ENCODE results near the gene NDC80.

The NDC80 gene

DNA sequence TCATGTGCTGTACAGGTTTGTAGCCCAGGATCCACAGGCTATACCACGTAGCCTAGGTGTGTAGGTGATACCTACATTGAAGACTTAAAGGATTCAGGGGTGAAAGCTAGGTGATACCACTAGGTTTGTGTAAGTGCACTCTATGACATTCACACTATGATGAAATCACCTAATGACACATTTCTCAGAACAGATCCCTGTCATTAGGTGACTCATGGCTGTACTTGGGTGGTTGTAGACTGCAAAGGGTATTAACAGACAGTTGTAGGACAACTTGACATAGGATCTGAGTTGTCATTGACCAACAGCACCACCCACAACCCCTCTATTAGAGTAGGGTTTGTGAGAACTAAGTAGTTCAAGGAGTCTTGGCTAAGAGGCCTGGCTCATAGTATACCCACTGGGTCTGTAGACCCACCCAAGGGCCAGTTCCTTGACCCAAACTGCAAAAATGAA, 56.5 kb downstream of the NDC80 start:
- Mint-ChIP-seq H3K4me1 (ENCODE audit: low read depth) (peaks cover 41% of the 10 kb centered on the region), H3K4me3 (no peak overlapping the region), H3K27me3 (no peaks in the 10 kb centered on the region), H3K9me3 (peaks cover 5% of the 10 kb centered on the region), H3K36me3 (ENCODE audit: low read depth) (no peaks in the 10 kb centered on the region), H3K27ac (peak overlapping the region; percentile 82)
- DNase-seq = no peak

DNA sequence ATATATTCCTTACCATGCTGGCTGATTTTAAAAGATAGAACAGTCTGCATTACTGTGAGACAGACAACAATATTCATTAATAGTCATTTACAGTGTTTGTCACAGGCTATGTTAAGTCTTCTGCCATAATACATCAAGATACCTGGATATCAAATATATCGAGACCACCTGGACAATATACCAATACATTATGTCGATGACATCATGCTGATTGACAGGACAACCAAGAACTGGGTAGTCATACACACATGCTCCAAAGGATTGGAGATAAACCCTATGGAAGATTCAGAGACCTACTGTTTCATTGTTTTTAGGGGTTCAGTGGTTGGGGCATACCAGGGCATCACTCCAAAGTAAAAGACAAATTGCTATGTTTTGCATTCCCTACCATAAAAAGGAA, 57.6 kb downstream of the NDC80 start:
- H3K9me3 Mint-ChIP-seq = peaks cover 11% of the 10 kb centered on the region

GRCh38 chr18:2635586-2635985, 64.2 kb downstream of the NDC80 start:
- peaks cover 85% of the 10 kb centered on the region for H3K4me1 Mint-ChIP-seq (ENCODE audit: low read depth)
- peaks cover 12% of the 10 kb centered on the region for H3K9me3 Mint-ChIP-seq
- peaks cover 6% of the 10 kb centered on the region for H3K36me3 Mint-ChIP-seq (ENCODE audit: low read depth)
- peak overlapping the region; percentile 3 for H3K27ac Mint-ChIP-seq
- no peaks in the 10 kb centered on the region for H3K27me3 Mint-ChIP-seq
- no peak overlapping the region for H3K4me3 Mint-ChIP-seq
- no peak for DNase-seq

More for the DNA sequence above, 57.6 kb downstream of the NDC80 start:
- Mint-ChIP-seq H3K36me3 (ENCODE audit: low read depth) (peaks cover 2% of the 10 kb centered on the region), H3K27me3 (no peaks in the 10 kb centered on the region), H3K27ac (no peak overlapping the region), H3K4me1 (ENCODE audit: low read depth) (peaks cover 51% of the 10 kb centered on the region), H3K4me3 (no peak overlapping the region)
- no peak for DNase-seq

DNA sequence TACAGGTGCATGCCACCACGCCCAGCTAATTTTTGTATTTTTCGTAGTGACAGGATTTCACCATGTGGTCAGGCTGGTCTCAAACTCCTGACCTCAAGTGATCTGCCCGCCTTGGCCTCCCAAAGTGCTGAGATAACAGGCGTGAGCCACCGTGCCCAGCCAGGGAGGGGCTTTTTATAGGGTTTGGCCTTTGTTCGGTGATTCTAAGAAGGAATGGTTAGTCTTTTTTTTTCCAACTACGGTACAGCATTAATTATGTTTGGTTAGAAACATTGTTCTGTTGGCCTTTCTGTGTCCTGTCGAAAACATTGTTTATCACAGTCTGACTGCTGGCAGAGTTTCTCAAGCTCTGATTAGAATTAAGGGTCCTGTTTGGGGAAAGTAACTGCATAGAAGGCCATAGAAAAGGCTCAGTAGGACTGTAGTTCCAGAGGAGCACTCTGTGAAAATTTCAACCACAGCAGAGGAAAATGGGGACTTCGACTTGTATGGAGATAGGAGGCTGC, 64.8 kb downstream of the NDC80 start:
- H3K36me3 Mint-ChIP-seq (ENCODE audit: low read depth) = peaks cover 6% of the 10 kb centered on the region
- H3K4me1 Mint-ChIP-seq (ENCODE audit: low read depth) = peaks cover 89% of the 10 kb centered on the region
- H3K27me3 Mint-ChIP-seq = no peaks in the 10 kb centered on the region
- DNase-seq = no peak
- peak overlapping the region; percentile 94 for H3K27ac Mint-ChIP-seq
- peak overlapping the region; percentile 64 for H3K4me3 Mint-ChIP-seq
- H3K9me3 Mint-ChIP-seq = peaks cover 12% of the 10 kb centered on the region

GRCh38 chr18:2641638-2642037, 70.3 kb downstream of the NDC80 start:
- H3K9me3 Mint-ChIP-seq = peaks cover 3% of the 10 kb centered on the region
- no peaks in the 10 kb centered on the region for H3K27me3 Mint-ChIP-seq
- H3K27ac Mint-ChIP-seq = peak overlapping the region; percentile 95
- DNase-seq = no peak
- no peaks in the 10 kb centered on the region for H3K36me3 Mint-ChIP-seq (ENCODE audit: low read depth)
- H3K4me1 Mint-ChIP-seq (ENCODE audit: low read depth) = peaks cover 54% of the 10 kb centered on the region
- peak overlapping the region; percentile 68 for H3K4me3 Mint-ChIP-seq

DNA sequence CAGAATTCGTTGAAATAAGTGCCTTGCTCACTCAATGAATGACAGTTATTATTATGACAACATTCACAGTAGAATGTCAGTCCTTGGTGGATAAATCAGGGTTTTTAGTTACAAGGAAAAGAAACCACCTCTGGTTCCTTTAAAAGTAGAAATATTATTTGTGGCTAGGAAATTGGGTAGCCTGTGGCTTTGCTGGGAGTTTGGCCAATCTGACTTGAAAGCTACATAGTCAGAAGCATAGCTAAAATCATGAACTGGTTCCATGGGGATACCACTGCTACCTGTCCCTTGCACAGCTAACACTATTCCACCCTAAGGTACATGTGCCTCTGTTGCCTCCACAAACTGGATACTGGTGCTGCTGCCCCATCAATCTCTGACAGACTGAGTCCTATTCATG, 71.4 kb downstream of the NDC80 start:
- H3K27ac Mint-ChIP-seq = no peak overlapping the region
- peaks cover 47% of the 10 kb centered on the region for H3K4me1 Mint-ChIP-seq (ENCODE audit: low read depth)
- peaks cover 1% of the 10 kb centered on the region for H3K9me3 Mint-ChIP-seq
- no peaks in the 10 kb centered on the region for H3K36me3 Mint-ChIP-seq (ENCODE audit: low read depth)
- H3K4me3 Mint-ChIP-seq = no peak overlapping the region
- H3K27me3 Mint-ChIP-seq = no peaks in the 10 kb centered on the region
- no peak for DNase-seq

GRCh38 chr18:2644535-2644934, 73.2 kb downstream of the NDC80 start:
- Mint-ChIP-seq H3K36me3 (ENCODE audit: low read depth) (no peaks in the 10 kb centered on the region), H3K4me1 (ENCODE audit: low read depth) (peaks cover 29% of the 10 kb centered on the region), H3K27me3 (no peaks in the 10 kb centered on the region), H3K4me3 (no peak overlapping the region), H3K9me3 (no peaks in the 10 kb centered on the region), H3K27ac (no peak overlapping the region)
- DNase-seq = no peak

DNA sequence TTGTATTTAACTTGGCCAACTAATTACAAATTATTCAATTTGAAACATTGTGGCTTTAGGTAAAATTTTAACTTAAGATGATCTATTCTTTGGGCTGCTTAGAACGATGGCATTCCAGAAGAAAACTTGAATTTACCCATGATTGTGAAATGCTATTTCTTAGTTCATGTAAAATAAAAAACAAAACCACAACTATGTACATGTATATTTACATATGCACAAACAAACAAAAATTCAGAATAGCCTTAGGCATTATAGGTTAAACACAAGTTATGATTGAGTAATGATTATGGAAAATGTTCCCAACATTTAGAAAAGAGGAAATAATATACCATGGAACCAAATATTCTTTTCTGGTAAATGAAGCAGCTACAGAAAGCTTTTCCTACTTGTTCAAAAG, 80.6 kb downstream of the NDC80 start:
- Mint-ChIP-seq H3K27me3 (no peaks in the 10 kb centered on the region), H3K36me3 (ENCODE audit: low read depth) (peaks cover 12% of the 10 kb centered on the region), H3K9me3 (no peaks in the 10 kb centered on the region), H3K4me1 (ENCODE audit: low read depth) (peaks cover 29% of the 10 kb centered on the region), H3K4me3 (no peak overlapping the region), H3K27ac (no peak overlapping the region)
- no peak for DNase-seq

GRCh38 chr18:2653467-2653866, 82.1 kb downstream of the NDC80 start:
- Mint-ChIP-seq H3K27ac (no peak overlapping the region), H3K4me3 (no peak overlapping the region)

GRCh38 chr18:2654169-2654927, 83.0 kb downstream of the NDC80 start:
- Mint-ChIP-seq H3K36me3 (ENCODE audit: low read depth) (peaks cover 30% of the 10 kb centered on the region), H3K4me3 (peak overlapping the region; percentile 97), H3K27me3 (no peaks in the 10 kb centered on the region), H3K27ac (peak overlapping the region; percentile 97), H3K9me3 (no peaks in the 10 kb centered on the region), H3K4me1 (ENCODE audit: low read depth) (peaks cover 37% of the 10 kb centered on the region)
- no peak for DNase-seq

More at GRCh38 chr18:2653467-2653866, 82.1 kb downstream of the NDC80 start:
- no peak for DNase-seq
- H3K36me3 Mint-ChIP-seq (ENCODE audit: low read depth) = peaks cover 26% of the 10 kb centered on the region
- H3K9me3 Mint-ChIP-seq = no peaks in the 10 kb centered on the region
- no peaks in the 10 kb centered on the region for H3K27me3 Mint-ChIP-seq
- H3K4me1 Mint-ChIP-seq (ENCODE audit: low read depth) = peaks cover 32% of the 10 kb centered on the region

GRCh38 chr18:2654928-2655177, 83.5 kb downstream of the NDC80 start:
- H3K4me1 Mint-ChIP-seq (ENCODE audit: low read depth) = peaks cover 42% of the 10 kb centered on the region
- peak overlapping the region; percentile 97 for H3K27ac Mint-ChIP-seq
- no peaks in the 10 kb centered on the region for H3K9me3 Mint-ChIP-seq
- no peak for DNase-seq
- H3K4me3 Mint-ChIP-seq = peak overlapping the region; percentile 97
- peaks cover 35% of the 10 kb centered on the region for H3K36me3 Mint-ChIP-seq (ENCODE audit: low read depth)
- no peaks in the 10 kb centered on the region for H3K27me3 Mint-ChIP-seq

DNA sequence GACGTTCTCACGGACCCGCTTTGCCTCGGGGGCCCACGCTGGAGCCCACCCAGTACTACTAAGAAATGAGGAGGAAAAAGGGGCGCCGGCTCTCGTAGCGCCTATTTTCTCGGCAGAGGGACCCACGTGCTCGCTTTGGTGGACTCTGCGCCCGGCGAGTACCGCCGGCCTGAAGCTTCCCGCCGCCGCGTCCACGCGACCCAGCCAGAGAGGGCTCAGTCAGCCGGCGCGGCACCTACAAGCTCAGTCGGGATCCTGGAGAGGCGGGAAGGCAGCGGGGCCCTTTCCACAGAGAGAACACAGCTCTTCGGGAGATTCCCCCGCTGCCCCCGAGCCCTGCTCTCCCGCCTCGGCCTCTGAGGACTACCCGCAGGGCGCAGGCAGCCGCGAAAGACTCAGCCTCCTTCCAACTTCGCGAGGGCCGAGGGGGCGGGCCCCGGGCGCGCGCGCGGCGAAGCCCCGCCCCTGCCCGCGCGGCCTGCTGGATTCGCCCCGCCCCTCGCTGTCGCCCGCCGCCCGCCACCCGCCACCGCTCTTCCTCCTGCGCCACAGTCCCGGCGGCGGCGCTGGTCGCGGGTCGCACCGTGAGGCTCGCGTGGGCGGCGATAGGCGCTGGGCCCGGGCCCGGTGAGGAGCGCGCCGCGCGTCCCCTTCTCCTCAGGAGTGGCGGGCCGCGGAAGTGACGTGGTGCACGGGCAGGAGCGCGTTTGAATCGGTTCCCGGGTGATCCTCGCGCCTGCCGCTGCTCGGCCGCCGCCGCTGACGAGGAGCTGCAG, 84.0 kb downstream of the NDC80 start, which contains the start of gene SMCHD1:
TSS of gene SMCHD1 (plus strand) at position 549 of the 776 bp plus-strand sequence. CDS start 350 bp downstream, outside the sequence.
- H3K27me3 Mint-ChIP-seq = no peaks in the 10 kb centered on the region
- peaks cover 37% of the 10 kb centered on the region for H3K36me3 Mint-ChIP-seq (ENCODE audit: low read depth)
- H3K27ac Mint-ChIP-seq = peak within 1 kb of the TSS; percentile 97
- no peaks in the 10 kb centered on the region for H3K9me3 Mint-ChIP-seq
- H3K4me1 Mint-ChIP-seq (ENCODE audit: low read depth) = peaks cover 45% of the 10 kb centered on the region
- H3K4me3 Mint-ChIP-seq = peak within 1 kb of the TSS; percentile 97
- peak; percentile 96 for DNase-seq

GRCh38 chr18:2655954-2656236, 84.5 kb downstream of the NDC80 start:
- H3K4me1 Mint-ChIP-seq (ENCODE audit: low read depth) = peaks cover 45% of the 10 kb centered on the region
- no peak for DNase-seq
- H3K9me3 Mint-ChIP-seq = peaks cover under 1% of the 10 kb centered on the region
- H3K27ac Mint-ChIP-seq = peak overlapping the region; percentile 97
- H3K4me3 Mint-ChIP-seq = peak overlapping the region; percentile 97
- H3K36me3 Mint-ChIP-seq (ENCODE audit: low read depth) = peaks cover 42% of the 10 kb centered on the region
- no peaks in the 10 kb centered on the region for H3K27me3 Mint-ChIP-seq

DNA sequence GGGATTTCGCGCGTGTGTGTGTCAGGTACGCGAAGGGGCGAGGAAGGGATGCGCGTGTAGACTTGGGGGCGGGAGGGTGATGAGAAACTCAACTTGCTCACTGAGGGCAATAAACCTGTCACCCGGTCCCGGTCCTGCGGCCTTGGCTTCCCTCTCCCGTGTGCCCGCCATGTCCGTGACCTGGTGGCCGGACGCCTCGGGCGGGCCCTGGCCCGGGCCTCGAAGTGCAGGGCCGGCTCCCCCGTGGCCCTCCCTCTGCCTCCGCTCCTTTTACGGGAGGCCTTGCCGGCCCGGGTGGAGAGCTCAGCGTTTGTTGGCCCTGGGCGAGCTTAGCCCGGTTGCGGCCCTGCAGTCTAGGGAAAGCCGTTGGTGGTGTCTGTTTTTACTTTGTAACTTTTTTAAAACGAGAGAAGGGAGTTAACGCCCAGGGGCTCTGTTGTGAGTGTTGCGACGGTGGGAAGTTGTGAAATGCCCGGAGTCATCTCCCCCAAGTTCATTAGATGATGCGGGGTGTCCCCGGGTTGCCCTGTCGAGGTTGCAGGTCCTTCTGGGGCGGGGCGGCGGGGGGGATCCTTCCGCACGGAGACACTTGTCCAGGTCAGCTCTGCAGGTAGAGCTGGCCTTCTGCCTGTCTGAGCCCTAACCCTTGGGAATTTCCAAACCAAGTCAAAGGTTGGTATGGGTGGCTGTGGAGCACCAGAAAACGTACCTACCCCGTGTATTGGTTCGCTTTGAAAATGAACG, 85.1 kb downstream of the NDC80 start:
- peaks cover 43% of the 10 kb centered on the region for H3K4me1 Mint-ChIP-seq (ENCODE audit: low read depth)
- H3K27ac Mint-ChIP-seq = peak overlapping the region; percentile 97
- peaks cover 2% of the 10 kb centered on the region for H3K9me3 Mint-ChIP-seq
- peak; percentile 69 for DNase-seq
- H3K27me3 Mint-ChIP-seq = no peaks in the 10 kb centered on the region
- H3K4me3 Mint-ChIP-seq = peak overlapping the region; percentile 97
- H3K36me3 Mint-ChIP-seq (ENCODE audit: low read depth) = peaks cover 46% of the 10 kb centered on the region

Measured in activated T-cell treated with anti-CD3 and anti-CD28 coated beads, Interleukin-2, amount 50 U/mL, for 24 hours (primary cell).